ENCODE results near the gene AKR1B1.

The AKR1B1 gene

GRCh38 chr7:134472572-134473244, 13.8 kb upstream of the AKR1B1 start:
- no peak overlapping the region for H3K9ac ChIP-seq (ENCODE audit: low read depth in 1 of 2, low read length in 2 of 2)
- H3K4me3 ChIP-seq (ENCODE audit: low read depth in 1 of 2, low read length in 2 of 2), result no peak overlapping the region
- peaks cover 3 to 6% of the 10 kb centered on the region in 2 donors for H3K4me1 ChIP-seq (ENCODE audit: control insufficient read depth in 1 of 2, insufficient read depth in 2 of 2, low read length in 2 of 2)
- no peaks in the 10 kb centered on the region for H3K27me3 ChIP-seq (ENCODE audit: control insufficient read depth in 1 of 2, insufficient read depth in 2 of 2, low read length in 2 of 2)
- no peaks in the 10 kb centered on the region for H3K9me3 ChIP-seq (ENCODE audit: control insufficient read depth in 1 of 2, low read length in 2 of 2)
- H3K36me3 ChIP-seq (ENCODE audit: control insufficient read depth in 1 of 2, insufficient read depth in 2 of 2, low read length in 2 of 2), result no peaks in the 10 kb centered on the region
- H3K27ac ChIP-seq (ENCODE audit: low read depth, low read length), result no peak overlapping the region

DNA sequence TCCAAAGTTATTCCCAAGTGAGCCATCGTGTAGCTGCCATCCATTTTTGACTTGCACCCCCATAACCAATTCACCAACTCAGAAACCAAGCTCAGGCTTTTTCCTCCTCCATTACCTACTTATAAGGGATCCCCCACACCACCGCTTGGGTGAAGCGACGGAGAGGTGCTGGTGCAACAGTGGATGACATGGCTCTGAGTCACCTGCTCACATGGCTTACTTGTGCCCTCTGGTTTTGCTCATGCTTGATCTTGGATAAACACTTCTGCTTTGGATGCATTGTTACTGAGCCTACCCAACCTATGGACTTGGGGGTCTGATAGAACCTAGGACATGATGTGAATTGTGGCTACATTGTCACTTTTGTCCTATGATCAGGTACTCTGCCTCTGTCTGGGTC, 12.0 kb upstream of the AKR1B1 start:
- Histone ChIP-seq H3K36me3 (ENCODE audit: control insufficient read depth in 1 of 2, insufficient read depth in 2 of 2, low read length in 2 of 2) (no peaks in the 10 kb centered on the region), H3K9ac (ENCODE audit: low read depth in 1 of 2, low read length in 2 of 2) (no peak overlapping the region), H3K9me3 (ENCODE audit: control insufficient read depth in 1 of 2, low read length in 2 of 2) (no peaks in the 10 kb centered on the region), H3K4me3 (ENCODE audit: low read depth in 1 of 2, low read length in 2 of 2) (no peak overlapping the region), H3K27me3 (ENCODE audit: control insufficient read depth in 1 of 2, insufficient read depth in 2 of 2, low read length in 2 of 2) (no peaks in the 10 kb centered on the region), H3K27ac (ENCODE audit: low read depth, low read length) (no peak overlapping the region), H3K4me1 (ENCODE audit: control insufficient read depth in 1 of 2, insufficient read depth in 2 of 2, low read length in 2 of 2) (peaks cover 3 to 6% of the 10 kb centered on the region in 2 donors)

DNA sequence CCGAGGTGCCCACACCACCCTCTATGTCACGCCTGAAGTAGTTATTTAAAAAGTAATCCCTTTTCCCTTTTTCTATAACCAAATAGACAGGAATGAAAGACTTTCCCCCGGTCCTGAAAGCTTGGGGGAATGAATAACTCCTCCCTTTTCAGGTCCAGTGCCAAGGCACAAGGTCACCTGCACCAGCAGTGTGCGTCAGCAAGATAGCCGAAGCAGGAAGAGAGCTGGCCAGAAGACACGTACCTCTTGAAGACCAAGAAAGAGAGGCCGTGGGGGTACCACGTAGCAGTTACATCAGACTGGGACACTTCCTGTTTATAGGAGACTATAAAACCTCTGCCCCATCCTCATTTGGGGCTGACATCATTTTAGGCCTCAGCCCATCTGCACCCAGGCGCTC, 10.7 kb upstream of the AKR1B1 start:
- Histone ChIP-seq H3K27me3 (ENCODE audit: control insufficient read depth in 1 of 2, insufficient read depth in 2 of 2, low read length in 2 of 2) (no peaks in the 10 kb centered on the region), H3K4me1 (ENCODE audit: control insufficient read depth in 1 of 2, insufficient read depth in 2 of 2, low read length in 2 of 2) (peaks cover 3 to 6% of the 10 kb centered on the region in 2 donors), H3K9me3 (ENCODE audit: control insufficient read depth in 1 of 2, low read length in 2 of 2) (peaks cover 2 to 5% of the 10 kb centered on the region in 2 donors), H3K4me3 (ENCODE audit: low read depth in 1 of 2, low read length in 2 of 2) (no peak overlapping the region), H3K9ac (ENCODE audit: low read depth in 1 of 2, low read length in 2 of 2) (no peak overlapping the region), H3K27ac (ENCODE audit: low read depth, low read length) (no peak overlapping the region), H3K36me3 (ENCODE audit: control insufficient read depth in 1 of 2, insufficient read depth in 2 of 2, low read length in 2 of 2) (no peaks in the 10 kb centered on the region)

GRCh38 chr7:134468475-134468874, 9.6 kb upstream of the AKR1B1 start:
- no peaks in the 10 kb centered on the region for H3K27me3 ChIP-seq (ENCODE audit: control insufficient read depth in 1 of 2, insufficient read depth in 2 of 2, low read length in 2 of 2)
- H3K9me3 ChIP-seq (ENCODE audit: control insufficient read depth in 1 of 2, low read length in 2 of 2), result peaks cover 2 to 5% of the 10 kb centered on the region in 2 donors
- H3K9ac ChIP-seq (ENCODE audit: low read depth in 1 of 2, low read length in 2 of 2), result no peak overlapping the region
- H3K27ac ChIP-seq (ENCODE audit: low read depth, low read length), result no peak overlapping the region
- no peak overlapping the region for H3K4me3 ChIP-seq (ENCODE audit: low read depth in 1 of 2, low read length in 2 of 2)
- no peaks in the 10 kb centered on the region for H3K36me3 ChIP-seq (ENCODE audit: control insufficient read depth in 1 of 2, insufficient read depth in 2 of 2, low read length in 2 of 2)
- peaks cover 3 to 6% of the 10 kb centered on the region in 2 donors for H3K4me1 ChIP-seq (ENCODE audit: control insufficient read depth in 1 of 2, insufficient read depth in 2 of 2, low read length in 2 of 2)

- Histone ChIP-seq H3K4me3 (ENCODE audit: low read depth in 1 of 2, low read length in 2 of 2) (no peak overlapping the region), H3K9ac (ENCODE audit: low read depth in 1 of 2, low read length in 2 of 2) (no peak overlapping the region), H3K4me1 (ENCODE audit: control insufficient read depth in 1 of 2, insufficient read depth in 2 of 2, low read length in 2 of 2) (peaks cover 3 to 6% of the 10 kb centered on the region in 2 donors), H3K9me3 (ENCODE audit: control insufficient read depth in 1 of 2, low read length in 2 of 2) (peaks cover 2 to 5% of the 10 kb centered on the region in 2 donors), H3K36me3 (ENCODE audit: control insufficient read depth in 1 of 2, insufficient read depth in 2 of 2, low read length in 2 of 2) (no peaks in the 10 kb centered on the region), H3K27ac (ENCODE audit: low read depth, low read length) (no peak overlapping the region), H3K27me3 (ENCODE audit: control insufficient read depth in 1 of 2, insufficient read depth in 2 of 2, low read length in 2 of 2) (no peaks in the 10 kb centered on the region)
Measured at GRCh38 chr7:134468054-134468453, 9.2 kb upstream of the AKR1B1 start.

DNA sequence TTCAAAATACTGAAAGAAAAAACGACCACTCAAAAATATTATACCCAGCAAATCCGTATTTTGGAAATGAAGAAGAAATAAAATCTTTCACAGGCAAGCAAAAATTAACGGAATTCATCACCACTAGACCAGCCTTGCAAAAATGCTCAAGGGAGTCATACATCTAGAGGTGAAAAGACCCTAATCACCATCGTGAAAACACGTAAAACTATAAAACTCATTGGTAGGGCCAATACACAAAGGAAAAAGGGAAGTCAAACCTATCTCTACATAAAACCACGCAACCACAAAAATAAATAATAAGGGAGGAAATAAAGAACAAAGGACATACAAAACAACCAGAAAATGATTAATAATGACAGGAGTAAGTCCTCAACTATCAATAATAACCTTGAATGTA, 6.6 kb upstream of the AKR1B1 start:
- Histone ChIP-seq H3K36me3 (ENCODE audit: control insufficient read depth in 1 of 2, insufficient read depth in 2 of 2, low read length in 2 of 2) (no peaks in the 10 kb centered on the region), H3K9me3 (ENCODE audit: control insufficient read depth in 1 of 2, low read length in 2 of 2) (peaks cover 2 to 5% of the 10 kb centered on the region in 2 donors), H3K27me3 (ENCODE audit: control insufficient read depth in 1 of 2, insufficient read depth in 2 of 2, low read length in 2 of 2) (no peaks in the 10 kb centered on the region), H3K27ac (ENCODE audit: low read depth, low read length) (no peak overlapping the region), H3K4me1 (ENCODE audit: control insufficient read depth in 1 of 2, insufficient read depth in 2 of 2, low read length in 2 of 2) (no peaks in the 10 kb centered on the region), H3K9ac (ENCODE audit: low read depth in 1 of 2, low read length in 2 of 2) (no peak overlapping the region), H3K4me3 (ENCODE audit: low read depth in 1 of 2, low read length in 2 of 2) (no peak overlapping the region)

DNA sequence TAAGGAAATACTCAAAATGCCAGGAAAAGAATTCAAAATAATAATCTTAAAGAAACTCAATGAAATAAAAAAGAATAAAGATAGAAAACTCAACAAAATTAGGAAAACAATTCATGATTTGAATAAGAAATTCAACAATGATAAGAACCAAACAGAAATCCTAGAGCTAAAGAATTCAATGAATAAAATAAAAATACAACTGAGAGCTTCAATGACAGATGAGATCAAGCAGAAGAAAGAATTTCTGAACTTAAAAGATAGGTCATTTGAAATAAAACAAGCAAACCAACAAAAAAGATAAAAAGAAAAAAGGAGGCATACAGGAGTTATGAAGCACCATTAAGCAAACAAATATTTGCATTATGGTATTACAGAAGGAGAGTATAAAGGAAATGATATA, 5.6 kb upstream of the AKR1B1 start:
- Histone ChIP-seq H3K4me1 (ENCODE audit: control insufficient read depth in 1 of 2, insufficient read depth in 2 of 2, low read length in 2 of 2) (peaks cover 0 to 3% of the 10 kb centered on the region in 2 donors), H3K27ac (ENCODE audit: low read depth, low read length) (no peak overlapping the region), H3K36me3 (ENCODE audit: control insufficient read depth in 1 of 2, insufficient read depth in 2 of 2, low read length in 2 of 2) (no peaks in the 10 kb centered on the region), H3K27me3 (ENCODE audit: control insufficient read depth in 1 of 2, insufficient read depth in 2 of 2, low read length in 2 of 2) (peaks cover 0 to 1% of the 10 kb centered on the region in 2 donors), H3K9me3 (ENCODE audit: control insufficient read depth in 1 of 2, low read length in 2 of 2) (peaks cover 2 to 5% of the 10 kb centered on the region in 2 donors), H3K4me3 (ENCODE audit: low read depth in 1 of 2, low read length in 2 of 2) (no peak overlapping the region), H3K9ac (ENCODE audit: low read depth in 1 of 2, low read length in 2 of 2) (no peak overlapping the region)

DNA sequence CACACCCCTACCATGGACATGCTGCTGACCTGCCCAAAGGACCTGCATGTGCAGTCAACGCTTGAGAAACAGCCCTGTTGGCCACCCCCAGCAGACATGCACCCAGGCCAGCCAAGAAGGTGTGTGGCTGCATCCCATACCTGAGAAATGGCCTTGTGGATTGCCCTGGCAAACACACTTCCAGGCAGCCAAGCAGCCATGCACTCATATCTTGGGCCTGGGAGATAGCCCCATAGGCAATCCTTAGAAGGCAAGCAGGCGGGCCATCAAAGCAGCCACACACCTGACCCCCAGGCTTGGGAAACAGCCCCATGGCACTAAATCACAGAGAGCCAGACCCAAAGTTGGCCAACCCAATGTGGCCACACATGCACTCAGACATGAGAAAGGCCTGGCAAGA, 4.9 kb upstream of the AKR1B1 start:
- H3K9me3 ChIP-seq (ENCODE audit: control insufficient read depth in 1 of 2, low read length in 2 of 2), result peaks cover 2 to 5% of the 10 kb centered on the region in 2 donors
- peaks cover 0 to 2% of the 10 kb centered on the region in 2 donors for H3K27me3 ChIP-seq (ENCODE audit: control insufficient read depth in 1 of 2, insufficient read depth in 2 of 2, low read length in 2 of 2)
- no peak overlapping the region for H3K27ac ChIP-seq (ENCODE audit: low read depth, low read length)
- peaks cover 0 to 8% of the 10 kb centered on the region in 2 donors for H3K4me1 ChIP-seq (ENCODE audit: control insufficient read depth in 1 of 2, insufficient read depth in 2 of 2, low read length in 2 of 2)
- no peak overlapping the region for H3K4me3 ChIP-seq (ENCODE audit: low read depth in 1 of 2, low read length in 2 of 2)
- H3K9ac ChIP-seq (ENCODE audit: low read depth in 1 of 2, low read length in 2 of 2), result no peak overlapping the region
- no peaks in the 10 kb centered on the region for H3K36me3 ChIP-seq (ENCODE audit: control insufficient read depth in 1 of 2, insufficient read depth in 2 of 2, low read length in 2 of 2)

DNA sequence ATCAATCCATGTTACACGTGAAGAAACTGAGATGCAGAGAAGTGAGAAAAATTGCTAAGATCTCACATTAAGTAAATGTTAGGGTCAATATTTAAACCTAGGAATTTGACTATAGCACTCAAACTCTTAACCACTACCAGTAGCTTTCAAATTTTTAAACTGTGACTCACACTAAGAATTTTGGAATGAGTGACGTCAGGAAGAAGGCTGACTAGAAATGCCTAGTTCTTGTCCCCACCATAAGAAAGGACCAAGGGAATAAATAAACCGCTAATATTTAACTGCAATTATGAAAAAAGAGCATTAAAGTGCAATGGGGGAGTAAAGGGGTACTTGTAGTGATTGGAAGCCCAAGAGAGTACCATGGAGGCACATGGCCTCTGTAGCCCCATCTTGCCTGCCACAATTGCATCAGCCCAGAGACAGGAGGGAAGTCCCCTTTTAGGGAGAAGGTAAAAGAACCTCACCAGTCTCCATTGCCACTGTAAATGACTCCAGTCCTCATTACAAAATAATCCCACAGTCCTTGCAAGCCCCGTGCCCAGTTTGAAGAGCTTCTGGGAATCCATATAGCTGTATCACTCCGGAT, 3.5 kb upstream of the AKR1B1 start:
- H3K4me1 ChIP-seq (ENCODE audit: control insufficient read depth in 1 of 2, insufficient read depth in 2 of 2, low read length in 2 of 2), result peaks cover 5 to 8% of the 10 kb centered on the region in 2 donors
- peaks cover 0 to 2% of the 10 kb centered on the region in 2 donors for H3K27me3 ChIP-seq (ENCODE audit: control insufficient read depth in 1 of 2, insufficient read depth in 2 of 2, low read length in 2 of 2)
- H3K9me3 ChIP-seq (ENCODE audit: control insufficient read depth in 1 of 2, low read length in 2 of 2), result peaks cover 2 to 5% of the 10 kb centered on the region in 2 donors
- no peak overlapping the region for H3K27ac ChIP-seq (ENCODE audit: low read depth, low read length)
- H3K9ac ChIP-seq (ENCODE audit: low read depth in 1 of 2, low read length in 2 of 2), result no peak overlapping the region
- no peak overlapping the region for H3K4me3 ChIP-seq (ENCODE audit: low read depth in 1 of 2, low read length in 2 of 2)
- no peaks in the 10 kb centered on the region for H3K36me3 ChIP-seq (ENCODE audit: control insufficient read depth in 1 of 2, insufficient read depth in 2 of 2, low read length in 2 of 2)

DNA sequence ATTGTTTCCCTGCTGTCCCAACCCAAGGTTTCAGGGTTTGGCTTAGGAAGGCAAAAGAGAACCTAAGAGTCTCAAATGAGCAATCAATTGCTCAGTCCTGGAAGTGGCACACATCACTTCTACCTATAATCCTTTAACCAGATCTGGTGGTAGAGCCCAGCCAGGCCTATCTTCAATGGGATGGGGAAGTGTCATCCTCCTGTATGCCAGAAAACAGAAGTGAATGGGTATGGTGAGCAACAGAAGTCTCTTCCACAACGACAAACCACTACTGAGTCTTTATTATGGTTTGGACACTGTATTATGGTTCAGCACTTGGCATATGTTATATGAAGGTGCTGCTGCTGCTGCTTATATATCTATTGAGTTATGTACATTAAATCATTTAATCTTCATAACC, 3.0 kb upstream of the AKR1B1 start:
- Histone ChIP-seq H3K27me3 (ENCODE audit: control insufficient read depth in 1 of 2, insufficient read depth in 2 of 2, low read length in 2 of 2) (peaks cover 0 to 2% of the 10 kb centered on the region in 2 donors), H3K27ac (ENCODE audit: low read depth, low read length) (no peak overlapping the region), H3K4me1 (ENCODE audit: control insufficient read depth in 1 of 2, insufficient read depth in 2 of 2, low read length in 2 of 2) (peaks cover 5 to 8% of the 10 kb centered on the region in 2 donors), H3K9ac (ENCODE audit: low read depth in 1 of 2, low read length in 2 of 2) (no peak overlapping the region), H3K4me3 (ENCODE audit: low read depth in 1 of 2, low read length in 2 of 2) (no peak overlapping the region), H3K9me3 (ENCODE audit: control insufficient read depth in 1 of 2, low read length in 2 of 2) (peaks cover 2 to 5% of the 10 kb centered on the region in 2 donors), H3K36me3 (ENCODE audit: control insufficient read depth in 1 of 2, insufficient read depth in 2 of 2, low read length in 2 of 2) (no peaks in the 10 kb centered on the region)
